NCI-H1436 (cell line): ENCODE measurements around the gene ANAPC2.

Source experiments
- DNase-seq: peaks from one replicate; lab custom pipeline; 2025; lab: John Stamatoyannopoulos, UW

ANAPC2 gene

GRCh38 chr9:137191691-137192447, 3.5 kb upstream of the ANAPC2 start:
- no peak for DNase-seq

- DNase-seq = no peak
Measured at GRCh38 chr9:137191245-137191644, 2.9 kb upstream of the ANAPC2 start.

DNA sequence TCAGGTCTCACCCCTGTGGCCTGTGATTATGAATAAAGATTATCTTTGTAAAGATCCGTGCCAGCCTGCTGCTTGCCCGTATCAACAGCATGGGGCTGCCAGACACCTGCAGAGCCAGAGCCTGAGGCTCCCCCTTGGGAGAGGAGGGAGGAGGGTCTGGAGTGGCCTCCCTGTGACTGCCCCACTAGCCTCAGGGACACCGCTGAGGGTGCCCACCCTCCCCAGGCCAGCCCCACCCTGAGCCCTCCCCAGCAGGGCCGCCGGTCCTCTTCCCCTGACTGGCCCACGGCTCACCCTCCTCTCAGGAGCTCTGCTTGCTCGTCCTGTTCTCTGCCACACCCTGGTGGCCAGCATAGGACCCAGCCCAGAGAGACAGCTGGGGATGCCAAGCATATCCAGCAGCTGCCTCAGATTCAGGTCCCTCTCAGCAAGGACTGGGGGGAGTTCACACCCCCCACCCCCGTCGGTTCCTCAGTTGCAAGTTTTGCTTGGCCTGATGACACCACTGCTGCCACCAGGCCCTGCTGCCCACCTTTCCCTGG, 2.0 kb upstream of the ANAPC2 start:
- no peak for DNase-seq

DNA sequence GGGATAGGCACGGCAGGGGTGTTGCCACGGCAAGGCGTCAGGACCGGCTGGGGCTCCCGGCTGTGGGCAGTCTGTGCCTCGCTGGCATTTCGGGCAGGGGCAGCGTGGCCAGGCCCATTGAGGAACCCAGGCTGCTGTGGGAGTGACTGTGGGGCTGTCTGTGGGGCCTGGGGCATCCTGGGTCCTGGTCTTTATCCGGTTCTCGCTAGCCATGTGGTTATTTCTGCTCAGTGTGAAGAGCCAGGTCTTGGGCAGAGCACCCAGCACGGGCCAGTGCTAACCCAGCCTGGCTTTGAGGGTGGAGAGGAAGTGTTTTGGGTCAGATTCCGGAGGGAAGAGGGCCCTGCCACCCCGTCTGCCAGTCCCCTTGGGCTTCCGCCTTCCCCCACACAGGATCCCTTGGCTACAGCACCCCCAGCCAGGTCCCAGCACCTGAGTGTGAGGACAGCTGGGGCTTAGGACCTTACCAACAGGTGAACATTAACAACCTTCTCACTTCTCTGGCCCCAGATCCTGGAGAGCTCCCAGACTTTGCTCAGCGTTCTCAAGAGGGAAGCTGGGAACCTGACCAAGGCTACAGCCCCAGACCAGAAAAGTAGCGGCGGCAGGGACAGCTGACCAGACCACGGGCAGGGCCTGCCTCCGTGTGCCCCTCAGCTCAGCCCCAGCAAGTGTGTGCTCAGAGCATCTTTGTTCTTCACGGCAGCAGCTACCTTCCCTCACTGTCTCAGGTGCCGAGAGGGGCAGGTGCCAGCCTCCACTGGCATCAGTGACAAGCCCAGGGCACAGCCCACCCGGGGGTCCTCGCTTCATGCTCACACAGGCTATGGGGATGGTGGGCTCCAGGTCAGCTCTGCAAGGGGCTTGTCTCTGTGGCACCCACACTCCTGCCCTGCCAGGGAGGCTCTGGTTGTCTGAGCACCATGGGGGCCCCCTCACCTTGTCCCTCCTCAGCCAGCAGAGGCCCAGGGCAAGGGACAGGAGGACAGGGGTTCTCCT, 1.2 kb upstream of the ANAPC2 start:
- DNase-seq = no peak

- DNase-seq = no peak
Measured at GRCh38 chr9:137188086-137188489, 272 bp downstream of the ANAPC2 start.

DNA sequence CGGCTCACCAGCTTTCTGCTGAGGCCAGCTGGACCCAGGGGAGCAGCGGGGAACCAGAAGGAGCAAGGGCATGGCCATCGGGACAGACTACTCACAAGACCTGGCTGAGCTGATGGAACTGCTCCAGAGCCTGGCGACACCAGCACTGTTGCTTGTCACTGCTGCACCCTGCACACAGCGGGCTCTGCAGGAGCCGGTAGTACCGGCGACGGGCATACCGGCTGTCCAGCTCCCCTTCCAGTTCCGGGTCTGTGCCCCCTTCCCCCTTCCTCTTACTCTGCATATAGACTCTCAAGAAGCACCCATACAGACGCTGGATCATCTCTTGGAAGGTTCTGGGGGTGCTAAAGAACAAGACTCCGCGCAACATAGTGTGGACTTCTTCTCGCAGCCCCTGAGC, 974 bp downstream of the ANAPC2 start:
- DNase-seq = no peak

DNA sequence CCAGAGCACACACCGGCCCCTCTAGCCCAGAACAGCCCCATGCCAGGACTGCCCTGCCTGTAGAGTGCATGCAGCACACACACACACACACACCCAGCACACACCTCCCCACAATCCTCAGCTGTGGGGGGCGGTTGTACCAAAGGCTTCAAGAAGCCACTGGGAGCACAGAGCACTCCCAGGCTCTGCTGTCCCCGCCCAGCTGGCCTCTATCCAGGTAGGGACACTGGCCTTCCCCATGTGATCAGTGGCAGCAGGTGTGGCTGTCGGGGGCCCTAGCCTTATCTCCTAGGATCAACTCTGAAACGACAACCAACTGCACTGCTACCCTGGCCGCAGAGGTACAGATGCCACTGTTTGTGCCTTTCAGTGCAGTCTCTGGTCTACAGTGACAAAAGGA, 2.0 kb downstream of the ANAPC2 start:
- DNase-seq = no peak

GRCh38 chr9:137185921-137186320, 2.4 kb downstream of the ANAPC2 start:
- DNase-seq = no peak

DNA sequence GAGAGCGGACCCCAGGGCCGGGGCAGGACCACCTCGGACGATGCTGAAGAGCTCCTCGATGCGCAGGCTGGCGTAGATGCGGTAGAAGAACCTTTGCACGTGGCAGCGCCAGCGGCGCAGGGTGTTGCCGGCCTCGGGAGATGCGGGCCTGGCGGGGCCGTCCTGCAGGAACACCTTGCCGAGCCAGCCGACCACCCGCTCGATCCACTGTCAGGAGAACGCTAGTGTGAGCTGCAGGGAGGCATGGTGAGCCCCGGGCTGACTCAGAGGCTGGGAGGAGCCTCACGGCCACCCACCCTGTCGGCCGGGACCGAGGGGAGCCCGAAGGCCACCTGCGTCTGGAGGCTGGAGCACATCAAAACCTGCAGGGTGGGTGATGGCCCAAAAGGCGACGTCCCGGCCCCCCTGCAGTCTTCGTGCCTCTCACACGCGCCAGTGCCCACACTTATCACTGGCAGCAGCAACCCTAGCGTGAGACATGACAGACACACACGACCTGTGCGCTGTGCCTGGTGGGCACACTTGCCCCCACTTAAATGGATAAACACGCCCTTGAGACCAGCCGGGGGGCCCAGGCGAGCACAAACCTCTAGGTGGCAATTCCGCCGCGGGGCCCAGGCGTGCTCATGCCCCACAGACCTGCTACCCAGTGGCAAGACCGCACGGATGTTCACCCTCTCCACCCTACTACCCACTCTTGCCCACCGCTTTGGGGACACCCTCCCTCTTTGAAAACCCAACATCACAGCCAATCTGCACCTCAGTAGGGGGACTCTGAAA, 3.3 kb downstream of the ANAPC2 start:
- DNase-seq = no peak

- DNase-seq = no peak
Measured at GRCh38 chr9:137183980-137184595, 4.3 kb downstream of the ANAPC2 start.

GRCh38 chr9:137182836-137183235, 5.5 kb downstream of the ANAPC2 start:
- no peak for DNase-seq

DNA sequence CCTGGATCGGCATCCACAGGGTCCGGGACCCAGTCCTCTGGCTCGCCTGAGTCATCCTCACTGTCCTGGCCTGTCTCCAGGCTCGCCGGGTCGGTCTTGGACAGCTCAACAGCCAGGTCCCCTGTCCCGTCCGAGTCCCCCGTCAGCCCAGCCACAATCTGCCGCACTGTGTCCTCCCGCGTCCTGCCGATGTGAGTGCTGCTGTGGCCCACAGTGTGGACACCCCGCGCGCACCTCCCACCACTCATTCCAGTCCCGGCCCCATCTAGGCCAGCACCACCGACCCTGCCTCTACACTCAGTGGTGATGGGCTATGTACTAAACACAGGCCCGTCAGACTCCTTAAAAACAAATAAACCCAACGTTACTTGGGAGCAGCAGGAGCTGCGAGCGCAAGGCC, 6.7 kb downstream of the ANAPC2 start:
- DNase-seq = no peak

DNA sequence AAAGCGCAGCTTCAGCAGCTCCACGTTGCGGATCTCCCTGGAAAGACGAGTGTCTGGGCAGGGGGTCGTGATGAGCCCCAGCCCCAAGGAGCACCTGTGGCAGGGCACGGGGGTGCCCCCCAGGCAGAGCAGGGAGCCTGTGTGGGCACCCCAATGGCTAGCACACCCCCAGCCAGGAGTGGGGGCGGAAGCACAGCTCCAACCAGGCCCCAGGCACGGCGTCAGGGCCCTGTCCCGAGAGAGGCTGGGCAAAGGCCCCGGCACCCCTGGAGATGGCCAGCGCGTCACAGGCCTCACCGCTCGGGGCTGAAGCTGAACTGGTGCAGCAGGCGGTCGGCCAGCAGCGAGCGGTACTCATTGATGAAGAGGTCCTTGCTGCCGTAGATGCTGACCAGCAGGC, 7.9 kb downstream of the ANAPC2 start:
- DNase-seq = no peak

DNA sequence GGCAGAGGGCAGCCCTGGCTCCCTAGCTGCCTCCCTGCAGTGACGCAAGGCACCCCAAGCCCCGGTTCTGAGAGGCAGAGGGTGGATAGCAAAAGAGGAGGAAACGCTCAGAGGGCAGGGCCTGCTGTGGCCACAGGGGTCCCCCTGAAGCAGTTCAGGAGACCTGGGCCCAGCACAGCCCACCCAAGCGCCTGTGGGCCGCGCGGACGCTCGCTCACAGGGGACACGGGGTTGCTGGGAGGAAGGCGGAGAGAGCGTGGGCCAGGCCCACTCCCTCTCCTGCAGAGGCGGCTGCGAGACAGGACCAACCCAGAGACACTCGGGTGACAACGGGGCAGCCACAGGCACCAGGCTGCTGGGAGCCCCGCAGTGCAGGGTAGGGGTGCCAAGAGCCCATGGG, 8.6 kb downstream of the ANAPC2 start:
- no peak for DNase-seq

GRCh38 chr9:137178939-137179630, 9.3 kb downstream of the ANAPC2 start:
- no peak for DNase-seq

DNA sequence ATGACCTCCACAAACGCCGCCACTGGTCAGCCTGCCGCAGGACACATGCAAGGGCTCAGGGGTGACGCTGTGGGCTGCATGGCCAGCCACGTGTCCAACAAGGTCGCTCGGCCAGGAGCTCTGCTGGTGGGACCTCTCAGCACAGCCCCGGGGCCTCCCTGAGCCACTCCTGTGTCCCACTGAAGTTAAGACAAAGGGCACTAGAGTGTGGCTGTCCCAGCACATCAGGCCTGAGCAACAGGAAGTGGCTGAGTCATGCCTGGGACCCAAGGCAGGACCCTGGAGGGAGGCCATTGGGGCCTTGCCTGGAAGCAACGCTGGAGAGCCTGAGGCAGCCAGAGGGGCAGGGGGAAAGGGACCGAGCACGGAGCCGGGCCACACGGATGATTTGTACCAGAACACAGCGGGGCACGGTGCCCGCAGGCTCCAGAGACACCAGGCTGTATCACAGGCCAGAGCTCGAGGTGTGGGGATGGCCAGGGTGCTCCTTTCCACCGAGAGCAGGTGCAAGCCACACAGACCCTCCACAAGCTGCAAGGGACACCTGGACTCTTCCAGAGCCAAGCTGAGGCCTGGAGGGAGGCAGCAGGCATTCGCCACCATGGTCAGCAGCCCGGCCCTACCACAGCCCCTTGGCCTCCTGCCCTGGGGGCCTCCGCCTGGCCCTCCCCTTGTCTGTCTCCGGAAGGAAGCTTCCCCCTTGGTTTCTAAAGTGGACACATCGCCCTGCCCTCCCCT, 10.0 kb downstream of the ANAPC2 start:
- no peak for DNase-seq

GRCh38 chr9:137176302-137177182, 11.8 kb downstream of the ANAPC2 start:
- DNase-seq = no peak

DNA sequence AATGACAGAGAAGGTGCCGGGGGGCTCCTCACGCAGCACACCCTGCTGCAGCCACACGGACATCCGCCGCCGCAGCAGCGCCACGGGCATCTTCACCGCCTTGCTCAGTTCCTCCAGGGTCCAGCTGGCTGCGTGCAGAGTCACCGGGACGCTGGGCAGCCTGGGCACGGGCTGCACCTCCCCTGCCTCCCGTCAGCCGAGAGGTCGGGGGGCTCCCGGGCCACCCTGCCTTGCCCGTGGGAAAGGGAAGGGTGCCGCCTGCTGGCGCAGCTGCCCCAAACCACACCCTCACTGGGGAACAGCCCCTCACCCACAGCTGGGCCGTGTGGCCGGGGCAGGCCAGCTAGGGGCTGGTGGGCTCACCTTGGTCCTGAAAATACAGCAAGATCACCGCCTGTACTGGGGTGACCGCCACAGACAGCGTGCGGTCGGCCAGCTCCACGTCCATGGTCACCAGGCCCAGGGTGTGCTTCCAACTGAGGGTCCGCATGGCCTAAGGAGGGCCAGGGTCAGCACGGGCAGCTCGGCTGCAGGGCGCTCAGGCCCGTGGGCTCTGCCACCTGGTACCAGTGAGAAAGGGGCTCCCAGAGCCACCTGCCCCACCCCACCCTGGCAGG, 12.9 kb downstream of the ANAPC2 start:
- no peak for DNase-seq
